Stimulated activated CD4-positive, alpha-beta T cell treated with anti-CD3 and anti-CD28 coated beads, Interleukin-4, amount 100 ng/mL, for 24 hours (primary cell): ENCODE data around the gene ZC3H4.

Experiments used
- DNase-seq: peaks from one replicate; pipeline ENCODE4 v3.0.0-alpha.2; 2020

ZC3H4 gene

GRCh38 chr19:47044946-47045866 lies 68.4 kb downstream of the ZC3H4 start:
- DNase-seq, result no peak

GRCh38 chr19:47040869-47041268 lies 72.7 kb downstream of the ZC3H4 start:
- DNase-seq, result no peak

GRCh38 chr19:47039239-47039874 lies 74.2 kb downstream of the ZC3H4 start:
- no peak for DNase-seq

- DNase-seq, result no peak
Observed at GRCh38 chr19:47037766-47038165, 75.8 kb downstream of the ZC3H4 start.

GRCh38 chr19:47036097-47036651 lies 77.4 kb downstream of the ZC3H4 start:
- no peak for DNase-seq

- peak; percentile 96 for DNase-seq
Observed at GRCh38 chr19:47035127-47036096, 78.2 kb downstream of the ZC3H4 start.

- peak; percentile 67 for DNase-seq
Observed at GRCh38 chr19:47032171-47032811, 81.3 kb downstream of the ZC3H4 start.

DNA sequence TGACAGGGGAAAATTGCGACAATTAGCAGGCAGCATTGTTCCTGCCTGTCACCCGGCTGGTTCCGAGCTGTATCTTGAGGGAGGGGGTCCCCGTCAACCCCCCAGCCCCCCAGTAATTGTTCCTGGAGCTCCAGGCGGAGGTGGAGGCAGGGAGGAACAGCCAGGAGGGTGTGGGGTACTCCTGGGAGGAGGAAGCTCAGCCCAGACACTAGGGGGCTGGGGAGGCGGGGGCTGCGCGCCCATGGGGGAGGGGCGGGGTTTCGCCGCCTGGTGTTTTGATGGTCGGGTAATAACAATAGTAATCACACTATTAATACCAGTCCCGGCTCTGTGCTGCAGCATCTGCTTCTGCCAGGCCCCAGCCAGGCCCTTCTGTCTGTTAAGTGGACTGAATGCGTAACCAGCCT lies 85.4 kb downstream of the ZC3H4 start:
- no peak for DNase-seq

DNA sequence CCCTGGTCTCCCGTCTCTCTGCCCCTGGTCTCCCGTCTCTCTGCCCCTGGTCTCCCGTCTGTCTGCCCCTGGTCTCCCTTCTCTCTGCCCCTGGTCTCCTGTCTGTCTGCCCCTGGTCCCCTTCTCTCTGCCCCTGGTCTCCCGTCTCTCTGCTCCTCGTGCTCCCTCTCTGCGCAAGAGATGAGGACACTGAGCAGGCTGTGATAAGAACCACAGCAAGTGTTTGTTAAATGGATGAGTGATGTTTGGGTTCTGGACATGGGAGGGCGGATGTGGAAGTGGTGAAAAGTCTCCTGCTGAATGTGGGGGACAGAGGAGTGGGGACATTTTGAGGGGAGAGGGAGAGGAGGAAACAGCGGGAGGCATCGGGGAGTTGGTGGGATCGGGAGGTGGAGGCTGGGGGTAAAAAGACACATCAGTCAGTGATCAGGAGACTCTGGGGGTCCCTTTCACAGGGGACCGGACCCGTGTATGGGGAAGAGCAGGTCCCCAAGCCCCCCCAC lies 85.9 kb downstream of the ZC3H4 start:
- no peak for DNase-seq

DNA sequence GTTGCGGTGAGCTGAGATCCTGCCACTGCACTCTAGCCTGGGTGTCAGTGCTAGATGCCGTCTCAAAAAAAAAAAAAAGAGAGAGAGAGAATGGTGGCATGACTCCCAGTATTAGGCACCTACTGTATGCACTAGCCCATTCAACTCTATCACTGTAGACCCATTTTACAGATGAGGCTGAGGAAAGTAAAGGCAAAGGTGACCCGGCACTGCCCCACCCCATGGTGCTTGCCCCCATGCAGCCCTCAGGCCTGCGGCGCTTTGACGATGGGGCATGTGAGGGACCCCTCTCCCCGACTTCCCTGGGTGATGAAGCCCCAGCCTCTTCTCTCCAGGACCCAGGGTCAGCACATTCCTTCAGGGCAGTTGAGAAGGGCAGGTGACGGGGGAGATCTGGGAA lies 86.7 kb downstream of the ZC3H4 start:
- DNase-seq, result no peak

DNA sequence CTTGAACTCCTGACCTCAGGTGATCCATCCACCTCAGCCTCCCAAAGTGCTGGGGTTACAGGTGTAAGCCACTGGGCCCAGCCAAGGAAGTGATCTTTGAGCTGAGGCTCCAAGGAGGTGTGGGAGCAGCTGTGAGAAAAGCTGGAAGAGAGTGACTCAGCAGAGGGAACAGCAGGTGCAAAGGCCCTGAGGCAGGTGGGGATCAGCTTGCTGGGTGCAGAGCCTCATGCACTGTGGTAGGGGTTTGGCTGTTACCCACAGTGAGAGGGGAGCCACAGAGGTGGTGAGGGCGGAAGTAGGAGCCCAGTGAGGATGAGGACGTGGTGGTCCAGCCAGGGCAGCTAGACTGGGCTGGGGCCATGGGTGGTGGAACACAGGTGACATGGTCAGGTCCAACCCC lies 87.4 kb downstream of the ZC3H4 start:
- DNase-seq, result no peak

DNA sequence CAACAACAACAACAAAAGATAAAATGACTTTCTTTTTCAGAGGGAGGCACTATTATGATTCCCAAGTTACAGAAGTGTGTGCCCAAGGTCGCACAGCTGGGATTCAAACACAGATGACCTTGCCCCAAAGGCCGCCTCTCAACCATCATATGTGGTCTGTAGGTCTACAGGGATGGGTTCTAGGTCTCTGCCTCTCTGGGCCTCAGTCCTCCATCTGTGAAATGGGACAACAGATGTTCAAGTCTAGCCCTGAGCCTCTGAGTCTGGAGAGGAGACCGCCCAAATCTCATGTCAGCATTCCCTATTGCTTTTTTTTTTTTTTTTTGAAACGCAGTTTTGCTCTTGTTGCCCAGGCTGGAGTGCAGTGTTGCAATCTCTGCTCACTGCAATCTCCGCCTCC lies 89.1 kb downstream of the ZC3H4 start:
- no peak for DNase-seq

- DNase-seq, result no peak
Observed at GRCh38 chr19:47023448-47023794, 90.2 kb downstream of the ZC3H4 start.

- DNase-seq, result no peak
Observed at GRCh38 chr19:47022541-47023447, 90.8 kb downstream of the ZC3H4 start.

DNA sequence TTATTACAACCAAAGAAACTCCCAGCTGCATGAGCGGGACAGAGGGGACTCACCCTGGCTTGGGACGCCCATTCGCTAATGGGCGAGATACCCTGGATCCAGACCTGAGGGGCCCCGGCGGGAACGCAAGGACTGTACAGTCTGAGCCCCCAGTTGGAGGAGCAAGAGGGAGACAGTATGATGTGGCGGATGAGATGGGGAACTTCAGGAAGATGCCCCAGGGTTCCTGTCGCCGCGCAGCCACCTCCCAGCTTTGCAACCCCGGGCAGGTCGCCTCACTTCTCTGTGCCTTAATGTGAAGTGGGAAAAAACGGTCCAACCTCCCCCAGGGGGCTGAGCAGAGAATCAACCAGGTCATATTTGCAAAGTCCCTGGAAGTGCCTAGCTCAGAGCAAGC lies 91.4 kb downstream of the ZC3H4 start:
- DNase-seq, result no peak

- DNase-seq, result no peak
Observed at GRCh38 chr19:47021536-47022139, 91.9 kb downstream of the ZC3H4 start.

- DNase-seq, result no peak
Observed at GRCh38 chr19:47020992-47021496, 92.5 kb downstream of the ZC3H4 start.

- DNase-seq, result no peak
Observed at GRCh38 chr19:47020132-47020805, 93.3 kb downstream of the ZC3H4 start.

DNA sequence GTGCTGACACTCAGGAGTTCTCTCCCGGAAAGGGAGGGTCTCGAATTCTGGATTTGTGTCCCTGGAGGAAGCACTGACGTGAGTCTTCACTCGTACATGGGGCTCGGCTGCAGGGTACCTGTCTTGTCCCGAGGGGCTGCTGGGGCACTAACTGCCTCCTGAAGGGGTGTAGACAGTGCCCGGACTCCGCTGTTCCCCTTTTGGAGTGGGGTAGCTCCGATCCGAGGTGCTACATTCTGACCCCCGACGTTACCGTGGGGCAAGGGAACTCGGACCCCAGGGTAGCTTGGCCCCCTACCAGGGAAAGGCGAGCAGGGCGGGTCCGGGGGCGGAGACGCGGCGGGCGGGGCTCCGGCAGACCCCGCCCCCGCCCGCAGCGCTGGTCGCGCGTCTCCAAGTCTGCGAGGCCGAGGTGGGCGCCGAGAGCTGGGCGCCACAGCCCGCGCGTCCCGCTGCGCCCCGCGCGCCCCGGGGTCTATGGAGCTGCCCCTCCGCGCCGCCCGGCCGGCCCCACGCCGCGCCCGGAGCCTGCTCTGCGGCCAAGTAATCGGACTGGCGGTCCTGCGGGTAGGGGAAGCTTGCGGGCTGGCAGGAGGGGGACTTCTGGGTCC lies 94.0 kb downstream of the ZC3H4 start, which contains the start of gene NPAS1:
TSS of gene NPAS1 (plus strand) at position 407 of the 611 bp plus-strand sequence. CDS start 1,211 bp downstream, outside the sequence.
- no peak for DNase-seq
